H1 (cell line): ENCODE measurements around the gene SLC2A4. TPM values are rescaled to one million over a fixed set of nuclear protein-coding genes. Genes with fewer than 3 reads are reported as not detected.

Experiments
- CTCF ChIA-PET: fragments of 300-600 bp; sonication (Branson Sonifier 250); formaldehyde crosslinking; loops from one replicate; lab custom pipeline; 2021; ENCODE audit not compliant: partially characterized antibody; lab: Charles Lee
- POLR2A ChIA-PET: fragments of 300-600 bp; sonication (Branson Sonifier 250); formaldehyde crosslinking; loops from one replicate; lab custom pipeline; 2021; ENCODE audit warnings: inconsistent platforms; ENCODE audit not compliant: partially characterized antibody; lab: Charles Lee
- DNase-seq, 2 experiments: peaks; one replicate each; pipeline versions ENCODE4 v3.0.0 to v3.0.0-alpha.2; 2010 to 2022; ENCODE audit warnings: low spot score in 2 of 2, low read depth in 1 of 2, mixed read lengths in 1 of 2
- FAIRE-seq: peaks from 2 replicates; lab custom pipeline; 2011; peaks lifted over from hg19 to GRCh38; lab: Jason Lieb, UNC
- H2AFZ ChIP-seq: 2 replicates; pipeline ENCODE4 v1.8.1; 2012; ENCODE audit warnings: low read length, inconsistent platforms
- H2AK5ac ChIP-seq: 2 replicates; pipeline ENCODE4 v1.6.1; 2013; ENCODE audit warnings: low read depth, low read length
- H2BK120ac ChIP-seq: replicated peaks from 2 replicates; pipeline ENCODE3; 2013; ENCODE audit warnings: low read depth, low read length, inconsistent platforms
- H2BK12ac ChIP-seq: 2 replicates; pipeline ENCODE4 v1.6.1; 2013; ENCODE audit warnings: low read depth, low read length
- H2BK15ac ChIP-seq: 2 replicates; pipeline ENCODE4 v1.6.1; 2013; ENCODE audit warnings: low read length
- H2BK20ac ChIP-seq: 2 replicates; pipeline ENCODE4 v1.6.1; 2013; ENCODE audit warnings: low read length
- H2BK5ac ChIP-seq: 2 replicates; pipeline ENCODE4 v1.6.1; 2013; ENCODE audit warnings: low read depth, low read length
- H3K14ac ChIP-seq: 2 replicates; pipeline ENCODE4 v1.6.1; 2013; ENCODE audit warnings: inconsistent platforms; ENCODE audit not compliant: insufficient read length
- H3K18ac ChIP-seq: 2 replicates; pipeline ENCODE4 v1.6.1; 2013; ENCODE audit warnings: low read length; ENCODE audit errors: extremely low read depth
- H3K23ac ChIP-seq: 2 replicates; pipeline ENCODE4 v1.6.1; 2013; ENCODE audit warnings: inconsistent platforms; ENCODE audit not compliant: insufficient read length
- H3K23me2 ChIP-seq: 2 replicates; pipeline ENCODE4 v1.6.1; 2013; ENCODE audit warnings: low read depth, low read length
- H3K27ac ChIP-seq: 2 replicates; pipeline ENCODE4 v1.6.1; 2011; ENCODE audit warnings: low read depth, low read length, inconsistent platforms
- H3K27me3 ChIP-seq, 4 experiments: replicated peaks in 1 of 4; 1 replicate in 1 of 4; 2 replicates in 3 of 4; pipeline versions ENCODE4 v1.6.1 to v1.8.1; 2011 to 2013; ENCODE audit warnings: low read length in 3 of 4, mild to moderate bottlenecking in 3 of 4, inconsistent platforms in 2 of 4, mixed read lengths in 2 of 4, moderate library complexity in 1 of 4; ENCODE audit not compliant: control insufficient read depth in 3 of 4, insufficient read depth in 3 of 4; ENCODE audit errors: extremely low read depth in 1 of 4
- H3K36me3 ChIP-seq, 4 experiments: 2 replicates each; pipeline versions ENCODE4 v1.6.1 to v1.8.1; 2011 to 2013; ENCODE audit warnings: mild to moderate bottlenecking in 4 of 4, low read length in 3 of 4, moderate library complexity in 2 of 4, control low read depth in 1 of 4, inconsistent platforms in 1 of 4; ENCODE audit not compliant: insufficient read depth in 4 of 4, control insufficient read depth in 2 of 4
- H3K4ac ChIP-seq: replicated peaks from 2 replicates; pipeline ENCODE3; 2013; ENCODE audit warnings: low read length, low read depth, mixed read lengths, inconsistent platforms; ENCODE audit not compliant: insufficient read length
- H3K4me1 ChIP-seq, 4 experiments: replicated peaks in 1 of 4; 1 replicate in 1 of 4; 2 replicates in 3 of 4; pipeline versions ENCODE4 v1.6.1 to v1.8.1; 2011 to 2013; ENCODE audit warnings: low read length in 3 of 4, inconsistent platforms in 2 of 4, mixed read lengths in 1 of 4; ENCODE audit not compliant: insufficient read depth in 4 of 4, control insufficient read depth in 3 of 4
- H3K4me2 ChIP-seq, 2 experiments: 2 replicates each; pipeline versions ENCODE4 v1.6.1 to v1.8.1; 2011 to 2013; ENCODE audit warnings: low read depth in 2 of 2, low read length in 2 of 2, control low read depth in 1 of 2, inconsistent platforms in 1 of 2, mild to moderate bottlenecking in 1 of 2; ENCODE audit not compliant: insufficient read depth in 1 of 2
- H3K4me3 ChIP-seq, 4 experiments: fragments of 200-600, 300-600 bp in 1 of 4; sonication (generic), shearing (Covaris generic), sonication (Bioruptor Twin) in 1 of 4; 2 replicates each; pipeline versions ENCODE4 v1.5.1 to v1.8.1; 2011 to 2016; ENCODE audit warnings: low read length in 4 of 4, low read depth in 3 of 4, control low read depth in 2 of 4, inconsistent platforms in 2 of 4, mild to moderate bottlenecking in 2 of 4, mixed read lengths in 1 of 4, moderate library complexity in 1 of 4; ENCODE audit not compliant: insufficient read depth in 2 of 4; ENCODE audit errors: extremely low read depth in 1 of 4
- H3K56ac ChIP-seq: replicated peaks from 2 replicates; pipeline ENCODE3; 2013; ENCODE audit warnings: low read depth, mild to moderate bottlenecking, mixed read lengths, low read length, inconsistent platforms; ENCODE audit not compliant: insufficient read length
- H3K79me1 ChIP-seq: 2 replicates; pipeline ENCODE4 v1.6.1; 2013; ENCODE audit warnings: low read depth, low read length, control low read depth
- H3K79me2 ChIP-seq, 2 experiments: 2 replicates each; pipeline versions ENCODE4 v1.6.1 to v1.8.1; 2012 to 2013; ENCODE audit warnings: low read length in 2 of 2, mild to moderate bottlenecking in 2 of 2, inconsistent platforms in 1 of 2; ENCODE audit not compliant: insufficient read depth in 2 of 2, control insufficient read depth in 1 of 2
- H3K9ac ChIP-seq, 4 experiments: replicated peaks in 1 of 4; 1 replicate in 1 of 4; 2 replicates in 3 of 4; pipeline versions ENCODE4 v1.6.1 to v1.8.1; 2011 to 2013; ENCODE audit warnings: low read depth in 3 of 4, low read length in 3 of 4, control low read depth in 2 of 4, mild to moderate bottlenecking in 2 of 4, moderate library complexity in 2 of 4, inconsistent platforms in 1 of 4; ENCODE audit errors: extremely low read depth in 1 of 4
- H3K9me3 ChIP-seq, 2 experiments: 2 replicates each; pipeline versions ENCODE4 v1.6.1 to v1.8.1; 2012 to 2013; ENCODE audit warnings: mild to moderate bottlenecking in 2 of 2, moderate library complexity in 2 of 2, control low read depth in 1 of 2, inconsistent platforms in 1 of 2, low read depth in 1 of 2, low read length in 1 of 2, mixed read lengths in 1 of 2; ENCODE audit not compliant: insufficient read depth in 2 of 2
- H4K20me1 ChIP-seq, 2 experiments: replicated peaks in 1 of 2; 2 replicates each; pipeline versions ENCODE3 to v1.8.1; 2011 to 2013; ENCODE audit warnings: inconsistent platforms in 2 of 2, low read length in 2 of 2, mild to moderate bottlenecking in 1 of 2; ENCODE audit not compliant: insufficient read depth in 2 of 2, control insufficient read depth in 1 of 2
- H4K5ac ChIP-seq: 2 replicates; pipeline ENCODE4 v1.6.1; 2013; ENCODE audit warnings: low read length, low read depth, mixed read lengths, inconsistent platforms; ENCODE audit not compliant: insufficient read length
- H4K8ac ChIP-seq: 2 replicates; pipeline ENCODE4 v1.8.0; 2013; ENCODE audit warnings: mild to moderate bottlenecking, moderate library complexity, low read length, inconsistent platforms; ENCODE audit not compliant: insufficient read depth; ENCODE audit errors: extremely low read depth
- H4K91ac ChIP-seq: replicated peaks from 2 replicates; pipeline ENCODE3; 2013; ENCODE audit warnings: low read length, mixed read lengths, inconsistent platforms; ENCODE audit not compliant: insufficient read length
- CREB1 ChIP-seq: IDR thresholded peaks from 2 replicates; pipeline ENCODE4 v1.6.1; 2012; ENCODE audit warnings: inconsistent platforms
- GABPA ChIP-seq: IDR thresholded peaks from 2 replicates; pipeline ENCODE4 v1.6.1; 2011; ENCODE audit warnings: mild to moderate bottlenecking, low read length, moderate library complexity, borderline replicate concordance; ENCODE audit not compliant: insufficient read depth
- GTF2F1 ChIP-seq: IDR thresholded peaks from 2 replicates; pipeline ENCODE4 v1.6.1; 2012; ENCODE audit warnings: low read depth, low read length, improper control_type of control experiment, borderline replicate concordance
- JUN ChIP-seq: IDR thresholded peaks from 2 replicates; pipeline ENCODE4 v1.6.1; 2011; ENCODE audit warnings: low read depth, mild to moderate bottlenecking, improper control_type of control experiment, low read length
- RBBP5 ChIP-seq: IDR thresholded peaks from 2 replicates; pipeline ENCODE4 v1.7.1; 2012; ENCODE audit warnings: low read depth, mild to moderate bottlenecking, inconsistent platforms, low read length, moderate library complexity, borderline replicate concordance
- RFX5 ChIP-seq: IDR thresholded peaks from 2 replicates; pipeline ENCODE4 v1.6.1; 2011; ENCODE audit warnings: low read depth, low read length, improper control_type of control experiment, borderline replicate concordance
- RXRA ChIP-seq: IDR thresholded peaks from 2 replicates; pipeline ENCODE4 v1.6.1; 2011; ENCODE audit warnings: low read depth, mild to moderate bottlenecking, low read length, moderate library complexity; ENCODE audit not compliant: insufficient read depth
- WGBS, 2 experiments: shearing (Covaris generic) in 1 of 2; methylation state at CpG; one replicate each; pipeline versions ENCODE4 v1.1.6 to v1.1.7; 2013 to 2015; ENCODE audit warnings: low lambda C conversion rate in 2 of 2, mixed read lengths in 2 of 2, inconsistent platforms in 1 of 2, low coverage in 1 of 2, missing lambda C conversion rate in 1 of 2; ENCODE audit not compliant: insufficient replicate concordance in 2 of 2, insufficient coverage in 1 of 2, insufficient read length in 1 of 2; ENCODE audit errors: extremely low coverage in 1 of 2, missing lambda C conversion rate in 1 of 2; 5-methylcytosine and 5-hydroxymethylcytosine counted together
- polyA plus RNA-seq, 7 experiments: library from polyadenylated mRNA; depleted of rRNA in 3 of 7; stranded (reverse) in 5 of 7; unstranded in 2 of 7; fragments of >200 nt in 5 of 7; fragments of 200-250 nt in 2 of 7; gene quantifications; 1 replicate in 5 of 7; 2 replicates in 1 of 7; 4 replicates in 1 of 7; pipeline versions ENCODE4 v1.2.1 to v1.2.3, GENCODE V29; 2011 to 2013; ENCODE audit warnings: missing spikeins in 2 of 7, mixed read lengths in 2 of 7
- total RNA-seq: library from RNA; stranded (reverse); fragmentation: NEBNext Ultra II Directional; extraction: Animal tissue kit (Norgen Biotek cat#: 25700); gene quantifications from 2 replicates; pipeline ENCODE4 v1.2.1, GENCODE V29; 2021
- TF ChIP-seq, protein P1 (sequence below): IDR thresholded peaks from 2 replicates; pipeline ENCODE4 v1.6.1; 2012; ENCODE audit warnings: inconsistent platforms

Gene SLC2A4
- total and polyA plus RNA-seq, 2 of the 8 experiments (the other 6 are each of a cell fraction or from before 2014, with no cell fraction given), result 5.7 to 6.9 TPM

DNA sequence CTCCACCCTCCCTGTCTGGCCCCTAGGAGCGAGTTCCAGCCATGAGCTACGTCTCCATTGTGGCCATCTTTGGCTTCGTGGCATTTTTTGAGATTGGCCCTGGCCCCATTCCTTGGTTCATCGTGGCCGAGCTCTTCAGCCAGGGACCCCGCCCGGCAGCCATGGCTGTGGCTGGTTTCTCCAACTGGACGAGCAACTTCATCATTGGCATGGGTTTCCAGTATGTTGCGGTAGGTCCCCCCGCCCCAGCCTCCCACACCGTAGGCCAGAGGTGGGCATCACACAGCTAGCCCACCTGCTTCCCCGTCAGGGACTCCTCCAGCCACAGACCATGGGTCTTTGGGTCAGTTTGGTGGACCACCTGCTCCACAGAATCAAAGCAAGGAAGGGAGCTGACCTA lies 4.2 kb downstream of the SLC2A4 start:
- POLR2A ChIA-PET, result interaction anchor here (0.6 to 4.0 kb wide), 13 partner anchors 8 to 58 kb away, joined by 3 to 22 read pairs (median 7); partner anchors contain the start of genes ACAP1, DVL2 and GPS2

More for the DNA sequence above, 4.2 kb downstream of the SLC2A4 start:
- Histone ChIP-seq H3K23me2 (peaks cover 10% of the 10 kb centered on the region), H3K4me2 (no peak overlapping the region), H3K36me3 (peaks cover 0 to 6% (median 3%) of the 10 kb centered on the region in 4 experiments; a peak in 3 of 8 replicates), H2BK15ac (no peak overlapping the region), H3K4ac (no peak overlapping the region), H2BK20ac (no peak overlapping the region), H4K8ac (no peak overlapping the region), H3K27ac (no peak overlapping the region), H2AFZ (no peak overlapping the region), H2BK5ac (no peak overlapping the region), H3K4me1 (peaks cover 0 to 13% (median 8%) of the 10 kb centered on the region in 4 experiments; a peak in 6 of 7 replicates), H4K20me1 (peaks cover 0 to 7% of the 10 kb centered on the region in 2 experiments), H3K56ac (no peak overlapping the region), H3K18ac (no peak overlapping the region), H3K79me2 (no peaks in the 10 kb centered on the region), H3K23ac (no peak overlapping the region), H2AK5ac (no peak overlapping the region), H4K5ac (no peak overlapping the region), H3K4me3 (no peak overlapping the region), H3K9ac (no peak overlapping the region), H2BK12ac (no peak overlapping the region), H3K14ac (no peak overlapping the region), H2BK120ac (no peak overlapping the region), H3K79me1 (no peaks in the 10 kb centered on the region), H3K9me3 (no peaks in the 10 kb centered on the region), H3K27me3 (peaks cover 0 to 13% (median 7%) of the 10 kb centered on the region in 4 experiments; a peak in 6 of 7 replicates), H4K91ac (no peak overlapping the region)
- 94% methylated on average over 12 of the region's 12 CpGs; no CpG with 5 or more reads in 1 of the 2 experiments for WGBS, 2 experiments
- CTCF ChIA-PET, result interaction anchor here (0.6 to 3.7 kb wide), 8 partner anchors 11 to 535 kb away, joined by 3 to 17 read pairs (median 4); no protein-coding TSS in a partner anchor
- TF ChIP-seq RBBP5 (no peak), RXRA (no peak), JUN (no peak), RFX5 (no peak), GTF2F1 (no peak), CREB1 (no peak), GABPA (no peak)
- TF ChIP-seq, protein P1, sequence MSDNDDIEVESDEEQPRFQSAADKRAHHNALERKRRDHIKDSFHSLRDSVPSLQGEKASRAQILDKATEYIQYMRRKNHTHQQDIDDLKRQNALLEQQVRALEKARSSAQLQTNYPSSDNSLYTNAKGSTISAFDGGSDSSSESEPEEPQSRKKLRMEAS, result no peak
- DNase-seq, result no peak
- FAIRE-seq, result no peak
